HG03064 (cell line): ENCODE data around the gene GOLGA6B.
"Not testable (repeated sequence)": the region's sequence is repeated elsewhere in the genome, so short reads cannot be mapped to it uniquely, and the experiment has no call there.

Experiments used
- ATAC-seq: cut with Tn5 transposase; IDR thresholded peaks from one replicate; pipeline ENCODE4 v1.9.1; 2021; ENCODE audit warnings: low read depth; ENCODE audit not compliant: unreplicated experiment

The GOLGA6B gene, protein sequence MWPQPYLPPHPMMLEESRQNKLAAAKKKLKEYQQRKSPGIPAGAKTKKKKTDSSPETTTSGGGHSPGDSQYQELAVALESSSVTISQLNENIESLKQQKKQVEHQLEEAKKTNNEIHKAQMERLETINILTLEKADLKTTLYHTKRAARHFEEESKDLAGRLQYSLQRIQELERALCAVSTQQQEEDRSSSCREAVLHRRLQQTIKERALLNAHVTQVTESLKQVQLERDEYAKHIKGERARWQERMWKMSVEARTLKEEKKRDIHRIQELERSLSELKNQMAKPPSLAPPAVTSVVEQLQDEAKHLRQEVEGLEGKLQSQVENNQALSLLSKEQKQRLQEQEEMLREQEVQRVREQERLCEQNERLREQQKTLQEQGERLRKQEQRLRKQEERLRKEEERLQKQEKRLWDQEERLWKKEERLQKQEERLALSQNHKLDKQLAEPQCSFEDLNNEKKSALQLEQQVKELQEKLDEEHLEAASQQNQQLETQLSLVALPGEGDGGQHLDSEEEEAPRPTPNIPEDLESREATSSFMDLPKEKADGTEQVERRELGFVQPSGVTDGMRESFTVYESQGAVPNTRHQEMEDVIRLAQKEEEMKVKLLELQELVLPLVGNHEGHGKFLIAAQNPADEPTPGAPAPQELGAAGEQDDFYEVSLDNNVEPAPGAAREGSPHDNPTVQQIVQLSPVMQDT

DNA sequence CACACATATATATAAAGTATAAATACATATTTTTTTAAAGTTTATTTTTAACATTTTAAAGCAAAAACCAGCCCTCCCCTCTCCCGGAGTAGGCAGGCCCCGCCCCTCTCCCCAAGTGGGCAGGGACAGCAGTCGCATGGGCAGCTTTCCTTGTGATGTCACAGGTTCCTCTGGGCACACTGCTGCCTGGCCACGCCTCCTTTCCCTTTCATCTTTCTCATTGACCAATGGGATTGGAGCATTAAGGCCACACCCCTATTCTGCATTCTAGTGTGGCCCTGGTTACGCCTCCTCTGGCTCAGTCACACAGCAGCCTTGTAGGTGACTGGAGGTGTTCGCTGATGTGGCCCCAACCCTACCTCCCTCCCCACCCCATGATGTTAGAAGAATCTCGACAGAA lies at the start of gene GOLGA6B:
Gene GOLGA6B, plus strand, starts transcription at position 301 of the 400 bp plus-strand sequence. Its CDS starts 41 bp downstream, at position 342.
- ATAC-seq: not testable (repeated sequence)

DNA sequence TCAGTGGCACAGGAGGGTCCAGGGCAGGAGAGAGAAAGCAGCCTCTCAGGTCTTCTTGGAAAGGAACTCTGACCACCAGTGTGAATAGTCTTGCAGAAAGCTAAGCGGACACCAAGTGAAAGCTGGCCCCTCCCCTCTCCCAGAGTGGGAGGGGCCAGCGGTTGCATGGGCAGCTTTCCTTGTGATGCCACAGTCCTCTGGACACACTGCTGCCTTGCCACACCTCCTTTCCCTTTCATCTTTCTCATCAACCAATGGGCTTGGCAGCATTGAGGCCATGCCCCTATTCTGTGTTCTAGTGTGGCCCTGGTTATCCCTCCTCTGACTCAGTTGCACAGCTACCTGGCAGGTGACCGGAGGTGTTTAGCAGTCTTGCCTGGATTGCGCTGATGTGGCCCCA lies 49.7 kb upstream of the GOLGA6B start:
- no peak for ATAC-seq

DNA sequence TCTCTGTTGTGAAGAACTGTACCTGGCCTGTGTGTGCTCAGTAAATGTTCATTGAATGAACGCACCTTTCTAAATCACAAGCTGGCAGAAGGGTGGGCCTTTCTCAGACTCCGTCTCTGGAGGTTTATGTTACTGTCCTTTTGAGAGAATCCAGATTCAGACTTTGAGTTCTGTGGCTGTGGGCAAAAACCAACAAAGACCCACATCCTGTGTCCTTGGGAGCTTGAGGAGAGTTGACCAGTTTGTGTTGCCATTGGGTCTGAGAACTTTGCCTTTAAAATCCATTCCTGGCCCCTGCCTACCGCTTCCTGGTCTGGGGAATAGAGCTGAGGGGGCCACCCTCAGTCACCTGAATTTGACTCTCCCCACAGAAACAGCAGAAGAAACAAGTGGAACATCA lies 46.4 kb upstream of the GOLGA6B start:
- ATAC-seq: not testable (repeated sequence)

DNA sequence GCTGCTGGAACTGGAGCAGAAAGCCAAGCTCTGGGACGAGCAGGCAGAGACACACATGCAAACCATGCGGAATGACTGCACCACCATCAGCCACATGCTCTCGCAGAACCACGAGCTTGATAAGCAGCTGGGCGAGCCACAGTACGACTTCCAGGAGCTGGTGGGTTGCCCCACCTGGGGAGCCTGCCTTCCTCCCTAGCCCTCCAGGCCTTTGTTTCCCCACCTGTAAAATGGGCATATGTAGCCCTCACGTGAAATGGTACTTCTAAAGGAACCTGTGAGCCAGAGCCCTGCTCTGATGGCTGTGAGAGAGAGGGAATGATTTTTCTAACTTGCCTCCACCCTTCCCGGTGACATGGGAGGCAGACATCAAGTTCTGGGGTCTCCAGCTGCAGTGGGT lies 44.6 kb upstream of the GOLGA6B start:
- ATAC-seq: no peak

DNA sequence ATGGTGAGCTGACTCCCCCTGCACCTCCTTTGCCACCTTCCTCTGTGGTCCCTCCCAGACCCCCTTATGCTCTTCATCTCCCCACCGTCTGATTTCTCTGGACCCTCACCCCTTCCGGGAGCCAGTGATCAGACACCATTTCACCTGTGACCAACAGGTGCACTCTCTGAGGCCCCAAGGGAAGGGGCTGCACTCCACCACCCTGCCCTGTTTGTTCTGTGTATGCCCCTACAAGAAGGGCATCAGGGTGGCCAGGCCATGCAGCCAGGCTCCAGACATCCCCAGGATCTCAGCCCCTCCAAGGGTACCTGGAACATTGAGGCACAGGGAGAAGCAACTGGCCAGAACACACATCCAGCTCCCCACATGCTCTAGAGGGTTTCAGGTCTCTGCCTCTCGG lies 42.2 kb upstream of the GOLGA6B start:
- ATAC-seq: not testable (repeated sequence)

DNA sequence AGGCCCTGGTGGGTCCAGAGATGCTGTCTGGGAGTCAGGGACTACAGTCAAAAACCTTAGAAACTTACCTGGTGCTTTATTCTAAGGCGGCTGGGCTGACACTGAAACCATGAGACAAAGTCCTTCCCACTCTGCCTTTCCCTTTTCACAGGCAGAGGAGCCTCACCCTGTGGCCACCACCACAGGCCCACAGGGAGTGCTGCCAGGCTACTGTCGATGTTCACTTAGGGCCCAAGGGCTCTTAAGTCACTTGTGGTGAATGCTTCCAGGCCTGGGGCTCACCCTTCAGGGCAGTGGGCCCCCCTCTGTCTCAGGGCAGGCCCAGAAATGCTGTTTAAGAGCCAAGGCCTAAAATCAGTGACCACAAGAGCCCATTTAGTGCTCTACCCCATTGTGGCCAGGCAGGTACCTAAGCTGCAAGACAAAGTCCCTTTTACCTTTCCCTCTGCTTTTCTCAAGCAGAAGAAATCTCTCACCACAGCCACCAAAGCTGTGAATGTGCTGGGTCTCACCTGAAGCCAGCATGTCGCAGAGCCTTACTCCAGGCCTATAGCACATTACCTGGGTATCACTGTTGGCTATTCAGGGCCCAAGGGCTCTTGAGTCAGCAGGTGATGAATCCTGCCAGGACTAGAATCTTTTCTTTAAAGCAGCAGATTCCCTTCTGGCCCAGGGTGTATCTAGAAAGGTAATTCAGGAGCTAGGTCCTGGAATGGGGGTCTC lies 39.5 kb upstream of the GOLGA6B start:
- ATAC-seq: no peak

DNA sequence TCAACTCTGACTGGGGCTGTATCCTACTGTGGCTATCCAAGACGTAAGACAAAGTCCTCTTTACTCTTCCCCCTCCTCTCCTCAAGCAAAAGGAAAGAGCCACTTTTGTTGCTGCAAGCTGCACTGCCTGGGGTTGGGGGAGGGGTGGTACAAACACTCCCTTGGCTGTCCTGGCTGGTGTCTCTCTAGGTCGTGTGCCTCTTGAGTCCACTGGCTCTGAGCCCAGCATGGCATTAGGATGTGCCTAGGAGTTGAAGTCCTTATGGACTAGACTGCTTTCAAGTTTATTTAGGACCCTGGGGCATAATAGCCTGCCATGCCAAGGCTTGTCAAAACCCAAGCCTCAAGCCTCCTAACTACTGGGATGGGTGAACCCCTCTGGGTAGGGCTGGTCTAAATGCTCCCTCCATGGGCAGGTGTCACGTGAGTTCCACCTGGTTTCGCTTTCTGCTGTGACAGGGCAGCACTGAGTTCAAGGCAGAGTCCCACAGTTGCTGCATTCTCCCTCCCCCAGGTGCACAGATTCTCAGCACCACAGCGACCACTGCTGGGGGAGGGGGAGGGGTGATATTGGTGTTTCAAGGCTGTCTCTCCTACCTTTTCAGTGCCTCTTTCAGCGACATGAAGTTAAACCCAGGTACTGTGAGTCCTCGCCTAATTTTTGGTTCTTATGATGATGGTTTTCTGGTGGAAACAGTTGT lies 38.8 kb upstream of the GOLGA6B start:
- not testable (repeated sequence) for ATAC-seq

DNA sequence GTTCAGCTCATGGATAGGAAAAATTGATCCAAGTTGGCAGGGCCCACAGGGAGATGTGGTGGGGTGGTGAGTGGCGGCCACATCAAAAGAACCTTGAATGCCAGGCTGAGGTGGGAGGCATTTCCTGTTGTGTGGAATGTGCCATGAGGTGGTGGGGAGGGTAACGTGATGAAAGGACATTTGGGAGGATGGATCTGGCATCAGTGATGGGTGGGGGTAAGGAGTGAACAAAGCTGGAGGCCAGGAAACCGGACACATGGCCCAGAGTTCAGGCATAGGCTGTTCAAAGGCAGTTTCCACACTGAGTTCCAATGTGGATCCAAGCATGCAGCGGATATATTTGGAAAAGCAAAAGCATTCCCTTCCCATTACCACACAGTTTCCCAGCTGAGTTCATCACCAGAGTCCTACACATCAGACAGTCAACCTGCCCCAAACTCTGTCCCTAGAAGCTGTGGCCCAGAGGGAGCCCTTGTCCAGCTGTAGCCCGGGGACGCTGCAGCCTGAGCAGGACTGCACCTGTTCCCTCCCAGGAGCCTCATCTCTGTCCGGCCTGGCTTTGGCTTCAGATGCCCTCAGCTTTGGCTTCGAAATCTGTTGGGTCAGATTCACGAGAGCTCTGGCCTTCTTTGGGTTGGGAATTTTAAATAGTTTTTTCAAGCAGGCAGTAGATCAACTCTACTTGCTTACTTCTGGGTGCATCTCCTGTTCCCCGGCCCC lies 37.8 kb upstream of the GOLGA6B start:
- ATAC-seq: no peak

DNA sequence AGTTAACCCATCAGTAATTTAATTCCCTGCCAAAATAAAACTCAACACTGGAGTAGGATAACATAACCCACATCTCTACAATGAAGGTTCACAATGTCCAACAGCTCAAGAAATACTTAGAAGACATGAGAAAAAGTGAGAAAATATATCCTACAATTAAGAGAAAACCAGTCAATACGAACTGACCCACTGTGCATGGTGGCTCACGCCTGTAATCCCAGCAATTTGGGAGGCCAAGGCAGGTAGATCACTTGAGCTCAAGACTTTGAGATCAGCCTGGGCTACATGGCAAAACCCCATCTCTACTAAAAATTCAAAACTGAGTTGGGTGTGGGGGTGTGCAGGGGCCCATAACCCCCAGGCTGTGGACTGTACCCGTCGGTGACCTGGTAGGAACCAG lies 30.6 kb upstream of the GOLGA6B start:
- not testable (repeated sequence) for ATAC-seq

DNA sequence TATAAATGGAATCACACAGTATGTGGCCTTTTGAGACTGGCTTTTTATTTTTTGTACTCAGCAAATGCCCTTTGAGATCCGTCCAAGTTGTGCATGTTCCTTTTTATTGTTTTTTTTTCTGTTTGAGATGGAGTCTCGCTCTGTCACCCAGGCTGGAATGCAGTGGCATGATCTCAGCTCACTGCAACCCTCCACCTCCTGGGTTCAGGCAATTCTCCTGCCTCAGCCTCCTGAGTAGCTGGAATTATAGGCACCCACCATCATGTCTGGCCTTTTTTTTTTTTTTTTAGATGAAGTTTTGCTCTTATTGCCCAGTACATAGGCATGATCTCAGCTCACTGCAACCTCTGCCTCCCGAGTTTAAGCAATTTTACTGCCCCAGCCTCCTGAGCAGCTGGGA lies 28.3 kb upstream of the GOLGA6B start:
- ATAC-seq: not testable (repeated sequence)

DNA sequence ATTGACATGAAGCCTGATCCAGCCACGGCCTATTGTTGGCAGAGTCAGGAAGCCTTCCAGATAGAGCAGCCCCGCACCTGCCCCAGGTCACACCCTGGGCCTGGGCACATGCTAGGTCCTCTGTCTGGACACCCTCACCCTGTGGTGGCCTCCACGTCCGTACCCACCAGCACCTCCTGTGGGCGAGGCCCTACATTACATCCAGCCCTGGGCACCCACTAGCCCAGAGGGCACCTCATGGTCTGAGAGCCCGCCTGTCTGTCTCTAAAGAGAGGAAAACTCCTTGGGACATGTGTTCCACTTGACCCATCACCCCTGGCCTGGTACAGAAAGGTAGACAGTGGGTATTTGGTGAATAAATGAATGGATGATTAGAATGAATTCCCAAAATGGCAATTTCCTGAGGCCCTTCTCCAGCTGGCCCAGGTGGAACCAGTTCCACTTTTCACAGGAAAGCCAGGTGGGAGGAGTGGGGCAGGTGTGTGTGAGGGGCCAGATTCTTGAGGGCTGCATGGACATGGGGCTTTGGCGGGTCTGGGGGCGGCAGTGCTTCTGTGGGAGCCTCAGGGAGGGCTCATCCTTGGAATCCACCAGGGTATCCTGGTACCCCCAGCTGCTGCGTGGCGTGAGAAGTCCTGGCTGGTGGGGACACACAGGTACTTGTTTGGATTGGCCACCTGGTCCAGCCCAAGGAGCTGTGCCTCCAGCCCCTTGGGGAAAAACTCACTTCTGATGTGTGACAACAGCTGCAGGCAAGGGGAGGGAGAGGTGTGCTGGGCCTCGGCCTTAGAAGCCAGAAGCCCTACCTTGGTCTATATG lies 26.0 kb upstream of the GOLGA6B start:
- not testable (repeated sequence) for ATAC-seq

DNA sequence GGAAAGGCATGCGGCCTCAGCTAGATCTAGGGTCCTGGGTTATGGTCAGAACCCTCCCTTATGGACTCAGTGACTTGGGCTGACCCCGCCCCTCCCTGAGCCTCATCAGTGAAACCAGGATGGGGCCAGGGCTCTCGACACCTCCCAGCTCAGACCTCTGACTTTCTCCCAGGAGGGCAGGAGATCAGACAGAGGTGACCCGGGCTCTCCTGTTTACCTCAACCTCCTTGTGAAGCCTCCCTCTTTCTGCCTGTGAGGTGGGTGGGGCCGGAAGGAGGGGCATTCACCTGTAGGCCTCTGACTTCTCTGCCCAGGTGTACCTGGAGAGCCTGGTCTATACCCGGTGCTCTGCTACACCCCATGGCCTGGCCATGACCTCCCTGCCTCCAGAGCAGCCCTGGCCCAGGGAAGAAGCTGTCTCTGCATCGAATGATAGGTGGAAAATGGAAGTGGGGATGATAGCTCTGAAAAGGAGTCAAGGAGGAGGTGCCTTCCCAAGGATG lies 25.4 kb upstream of the GOLGA6B start:
- ATAC-seq: not testable (repeated sequence)

DNA sequence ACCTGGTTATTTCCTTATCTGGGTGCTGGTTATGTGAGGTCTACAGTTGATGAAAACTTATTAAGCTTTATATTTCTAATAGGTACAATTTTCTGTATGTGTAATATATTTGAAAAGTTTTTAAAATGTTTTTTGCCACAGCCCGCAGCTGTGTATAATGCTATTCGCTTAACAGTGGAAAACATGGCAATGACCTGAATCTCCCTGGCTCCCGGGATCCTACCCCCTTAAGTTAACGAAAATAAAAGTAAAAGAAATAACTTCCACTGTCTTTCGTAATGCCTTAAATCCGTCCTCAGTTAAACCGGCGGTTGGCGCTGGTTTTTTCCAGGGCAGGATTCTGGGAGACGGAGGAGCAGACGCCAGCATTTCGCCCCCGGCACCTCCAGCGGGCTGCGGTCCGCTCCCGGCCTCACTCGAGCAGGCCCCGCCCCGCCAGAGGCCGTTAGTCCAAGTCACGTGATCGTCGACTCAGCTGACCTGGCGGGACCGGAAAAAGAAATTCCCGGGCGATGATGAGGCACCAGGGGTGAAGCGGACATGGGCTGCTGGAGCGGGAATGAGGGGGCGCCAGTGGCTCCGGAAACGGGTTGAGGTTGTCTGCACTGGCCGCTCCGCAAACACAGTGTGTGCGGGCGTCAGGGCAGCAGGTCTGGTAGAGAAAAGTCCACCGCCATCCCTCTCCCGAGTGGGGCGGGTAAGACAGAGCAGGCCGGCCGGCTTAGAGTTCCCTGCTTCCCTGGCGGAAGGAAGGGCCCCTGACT lies 17.8 kb upstream of the GOLGA6B start:
- not testable (repeated sequence) for ATAC-seq

DNA sequence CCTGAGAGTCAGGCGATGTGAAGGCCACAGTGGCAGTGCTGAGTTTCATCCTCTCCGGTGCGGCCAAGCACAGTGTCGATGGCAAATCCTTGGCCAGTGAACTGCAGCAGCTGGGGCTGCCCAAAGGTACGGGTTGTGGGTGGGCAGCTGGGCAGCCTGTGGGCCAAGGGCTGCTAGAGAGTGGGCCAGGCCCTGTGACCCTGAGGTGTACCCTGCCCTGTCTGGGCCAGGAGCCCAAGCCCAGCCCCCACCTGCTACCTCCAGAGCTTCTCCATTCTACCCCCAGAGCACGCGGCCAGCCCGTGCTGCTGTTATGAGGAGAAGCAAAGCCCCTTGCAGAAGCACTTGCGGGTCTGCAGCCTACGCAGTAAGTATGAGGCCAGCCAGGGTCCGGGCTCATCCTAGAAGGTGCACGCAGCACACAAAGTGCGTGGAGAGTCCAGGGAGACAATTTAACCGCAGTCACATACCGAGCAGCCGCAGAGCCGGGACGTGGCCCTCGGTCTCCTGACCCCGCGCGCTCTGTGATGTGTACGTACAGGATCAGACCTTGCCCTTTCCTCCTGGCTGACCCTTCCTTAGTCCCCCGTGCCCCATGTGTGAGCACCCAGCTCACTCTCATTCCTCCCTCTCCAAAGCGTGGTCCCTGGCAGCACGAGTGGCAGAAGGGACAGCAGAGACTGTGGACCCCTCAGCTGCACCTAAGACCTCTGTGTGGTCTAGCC lies 14.6 kb upstream of the GOLGA6B start:
- ATAC-seq: not testable (repeated sequence)

DNA sequence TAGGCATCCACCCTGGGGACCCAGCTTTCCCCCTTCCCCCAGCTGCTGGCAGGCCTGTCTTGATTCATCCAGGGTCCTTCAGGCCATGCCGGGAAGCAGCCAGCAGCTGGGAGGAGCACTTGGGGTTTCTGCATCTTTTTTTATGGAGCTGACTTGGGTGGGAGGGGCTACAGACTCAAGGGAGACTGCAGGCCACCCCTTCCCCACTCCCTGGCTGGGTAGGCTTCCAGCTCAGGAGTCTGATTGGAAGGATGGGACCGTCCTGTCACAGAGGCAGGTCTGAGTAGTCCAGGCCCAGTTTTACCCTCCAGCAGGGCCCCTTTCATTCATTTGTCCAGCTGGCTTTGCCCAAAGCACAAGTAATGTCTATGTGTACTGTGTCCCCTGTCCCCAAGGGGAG lies 12.2 kb upstream of the GOLGA6B start:
- ATAC-seq: not testable (repeated sequence)

DNA sequence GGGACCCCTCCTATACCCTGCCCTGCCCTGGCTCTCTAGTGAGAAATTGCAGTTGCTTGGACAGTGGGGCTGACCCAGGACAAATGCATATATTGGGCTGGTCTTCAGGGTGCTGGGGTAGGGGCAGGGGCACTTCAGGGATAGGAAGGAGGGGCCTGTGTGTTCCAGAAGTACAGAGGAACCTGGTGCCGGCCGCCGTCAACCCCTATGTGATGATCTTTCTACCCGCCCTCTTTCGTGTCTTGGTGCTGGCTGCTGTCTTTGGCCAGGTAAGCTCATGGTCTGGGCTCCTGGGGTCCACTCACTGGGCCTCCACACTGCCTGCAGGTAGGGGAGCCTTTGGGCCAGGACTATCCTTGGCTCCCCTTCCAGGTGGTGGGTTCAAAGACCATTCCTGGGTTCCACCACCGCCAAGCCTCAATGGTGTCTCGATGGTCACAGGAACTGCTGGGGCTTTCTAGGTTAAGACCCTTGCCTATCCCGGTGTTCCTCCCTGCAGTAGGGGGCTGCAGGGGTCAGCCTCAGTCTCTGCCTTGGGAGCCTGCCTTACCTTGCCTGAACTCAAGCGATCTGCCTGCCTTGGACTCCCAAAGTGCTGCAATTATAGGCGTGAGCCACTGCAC lies 5.8 kb upstream of the GOLGA6B start:
- ATAC-seq: not testable (repeated sequence)

DNA sequence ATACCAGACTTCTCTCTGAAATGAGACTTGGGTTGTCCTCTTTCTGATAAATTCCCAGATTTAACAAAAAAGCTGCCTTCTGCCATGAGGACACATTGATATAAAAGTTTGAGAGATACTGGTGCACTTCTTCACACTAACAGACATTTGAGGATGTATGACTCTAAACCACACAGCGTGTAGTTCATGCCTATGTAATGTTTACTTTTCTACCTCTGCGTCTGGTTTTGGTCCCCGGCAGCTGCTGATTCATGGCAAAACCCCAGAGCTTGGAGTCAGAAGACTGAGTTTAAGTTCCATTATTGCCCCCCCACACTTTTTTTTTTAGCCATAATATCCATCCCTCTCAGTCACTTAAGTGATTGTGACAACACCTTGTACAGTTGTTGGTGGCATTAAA lies 1.5 kb downstream of the GOLGA6B start:
- not testable (repeated sequence) for ATAC-seq
